Subcutaneous abdominal adipose tissue (tissue), 5 donors: ENCODE data around the gene GOLGA6D.
"Not testable (repeated sequence)": the region's sequence is repeated elsewhere in the genome, so short reads cannot be mapped to it uniquely, and the experiment has no call there.

Experiments
- H3K27ac ChIP-seq: one replicate; pipeline ENCODE4 v1.7.0; 2013; ENCODE audit warnings: low read depth, mild to moderate bottlenecking, inconsistent platforms, low read length, moderate library complexity
- H3K27me3 ChIP-seq, 5 donors: one replicate each; pipeline ENCODE4 v1.7.0; 2013; ENCODE audit warnings: low read length in 5 of 5, inconsistent platforms in 1 of 5; ENCODE audit not compliant: control insufficient read depth in 5 of 5, insufficient read depth in 4 of 5
- H3K36me3 ChIP-seq, 5 donors: one replicate each; pipeline ENCODE4 v1.7.0; 2013; ENCODE audit warnings: low read length in 5 of 5; ENCODE audit not compliant: control insufficient read depth in 5 of 5, insufficient read depth in 5 of 5
- H3K4me1 ChIP-seq, 5 donors: one replicate each; pipeline ENCODE4 v1.7.0; 2013; ENCODE audit warnings: low read length in 5 of 5, mild to moderate bottlenecking in 3 of 5, moderate library complexity in 1 of 5; ENCODE audit not compliant: control insufficient read depth in 5 of 5, insufficient read depth in 5 of 5
- H3K4me3 ChIP-seq, 5 donors: one replicate each; pipeline ENCODE4 v1.7.0; 2013; ENCODE audit warnings: low read length in 5 of 5, low read depth in 1 of 5
- H3K9ac ChIP-seq, 5 donors: one replicate each; pipeline ENCODE4 v1.7.0; 2013; ENCODE audit warnings: low read length in 5 of 5, mild to moderate bottlenecking in 4 of 5, moderate library complexity in 3 of 5
- H3K9me3 ChIP-seq, 5 donors: one replicate each; pipeline ENCODE4 v1.7.0; 2013; ENCODE audit warnings: low read length in 5 of 5; ENCODE audit not compliant: control insufficient read depth in 5 of 5
- donor health status: healthy.
- donor health status: healthy.
- donor health status: healthy.
- donor health status: healthy.
- donor health status: healthy.

Gene GOLGA6D

GRCh38 chr15:75312548-75312947, 29.9 kb downstream of the GOLGA6D start:
- not testable (repeated sequence) for H3K4me1 ChIP-seq

GRCh38 chr15:75313116-75313845, 30.6 kb downstream of the GOLGA6D start:
- no peaks in the 10 kb centered on the region for H3K4me1 ChIP-seq
- H3K27ac ChIP-seq, result no peak overlapping the region
- no peak overlapping the region for H3K9ac ChIP-seq
- no peak overlapping the region for H3K4me3 ChIP-seq
- no peaks in the 10 kb centered on the region for H3K36me3 ChIP-seq
- peaks cover 0 to 2% (median under 1%) of the 10 kb centered on the region in 5 donors for H3K27me3 ChIP-seq
- H3K9me3 ChIP-seq, result no peaks in the 10 kb centered on the region

More at GRCh38 chr15:75312548-75312947, 29.9 kb downstream of the GOLGA6D start:
- H3K27me3 ChIP-seq, H3K4me3 ChIP-seq, H3K9ac ChIP-seq, H3K9me3 ChIP-seq, H3K36me3 ChIP-seq, H3K27ac ChIP-seq: not testable (repeated sequence)

- no peak overlapping the region for H3K4me3 ChIP-seq
- H3K36me3 ChIP-seq, result no peaks in the 10 kb centered on the region
- H3K4me1 ChIP-seq, result no peaks in the 10 kb centered on the region
- H3K27me3 ChIP-seq, result no peaks in the 10 kb centered on the region
- H3K9me3 ChIP-seq, result no peaks in the 10 kb centered on the region
- no peak overlapping the region for H3K27ac ChIP-seq
- no peak overlapping the region for H3K9ac ChIP-seq
Observed at GRCh38 chr15:75314552-75315290, 32.1 kb downstream of the GOLGA6D start.

GRCh38 chr15:75319231-75319897, 36.7 kb downstream of the GOLGA6D start:
- not testable (repeated sequence) for H3K9ac ChIP-seq, H3K27me3 ChIP-seq, H3K36me3 ChIP-seq, H3K27ac ChIP-seq, H3K9me3 ChIP-seq, H3K4me3 ChIP-seq, H3K4me1 ChIP-seq

GRCh38 chr15:75321711-75322110, 39.1 kb downstream of the GOLGA6D start:
- Histone ChIP-seq H3K27ac (no peak overlapping the region), H3K9ac (no peak overlapping the region), H3K4me1 (no peaks in the 10 kb centered on the region), H3K27me3 (no peaks in the 10 kb centered on the region), H3K9me3 (no peaks in the 10 kb centered on the region), H3K4me3 (no peak overlapping the region), H3K36me3 (no peaks in the 10 kb centered on the region)

- Histone ChIP-seq H3K9me3 (no peaks in the 10 kb centered on the region), H3K9ac (no peak overlapping the region), H3K4me3 (no peak overlapping the region), H3K27ac (no peak overlapping the region), H3K27me3 (no peaks in the 10 kb centered on the region), H3K36me3 (no peaks in the 10 kb centered on the region), H3K4me1 (no peaks in the 10 kb centered on the region)
Observed at GRCh38 chr15:75325922-75326321, 43.3 kb downstream of the GOLGA6D start.

GRCh38 chr15:75327005-75327404, 44.4 kb downstream of the GOLGA6D start:
- Histone ChIP-seq H3K27ac (no peak overlapping the region), H3K36me3 (no peaks in the 10 kb centered on the region), H3K27me3 (no peaks in the 10 kb centered on the region), H3K4me3 (no peak overlapping the region), H3K9ac (no peak overlapping the region), H3K9me3 (no peaks in the 10 kb centered on the region), H3K4me1 (no peaks in the 10 kb centered on the region)

GRCh38 chr15:75327491-75327890, 44.9 kb downstream of the GOLGA6D start:
- H3K4me3 ChIP-seq, result no peak overlapping the region
- no peaks in the 10 kb centered on the region for H3K27me3 ChIP-seq
- no peaks in the 10 kb centered on the region for H3K9me3 ChIP-seq
- no peaks in the 10 kb centered on the region for H3K4me1 ChIP-seq
- H3K27ac ChIP-seq, result no peak overlapping the region
- H3K36me3 ChIP-seq, result no peaks in the 10 kb centered on the region
- no peak overlapping the region for H3K9ac ChIP-seq

- no peaks in the 10 kb centered on the region for H3K9me3 ChIP-seq
- H3K9ac ChIP-seq, result no peak overlapping the region
- H3K4me3 ChIP-seq, result no peak overlapping the region
- no peaks in the 10 kb centered on the region for H3K4me1 ChIP-seq
- no peaks in the 10 kb centered on the region for H3K36me3 ChIP-seq
- H3K27ac ChIP-seq, result no peak overlapping the region
- H3K27me3 ChIP-seq, result no peaks in the 10 kb centered on the region
Observed at GRCh38 chr15:75328493-75329314, 46.1 kb downstream of the GOLGA6D start.
